ENCODE data around the gene WWP2.

WWP2 gene

GRCh38 chr16:69893106-69893505 lies 131.0 kb downstream of the WWP2 start:
- DNase-seq: no peak

DNA sequence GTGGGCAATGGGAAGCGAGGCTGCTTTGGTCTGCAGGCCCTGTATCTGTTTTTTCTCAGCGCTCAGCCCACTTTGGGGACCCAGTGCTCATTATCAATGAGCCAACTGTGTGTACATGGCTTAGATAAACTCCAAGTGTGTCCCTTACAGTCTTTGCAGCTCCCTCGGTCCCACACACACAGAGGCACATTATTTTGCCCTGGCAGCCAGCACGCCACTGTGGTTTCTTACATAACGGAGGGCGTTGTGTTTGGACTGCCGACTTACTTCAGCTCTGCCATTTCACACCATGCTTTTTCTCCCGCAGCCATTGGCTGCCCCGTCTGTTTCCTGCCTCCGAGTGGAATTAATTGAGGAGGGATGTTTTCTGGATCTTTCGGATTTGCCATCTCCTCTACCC lies 132.5 kb downstream of the WWP2 start:
- DNase-seq: no peak

GRCh38 chr16:69903865-69904415 lies 141.8 kb downstream of the WWP2 start:
- DNase-seq: no peak

DNA sequence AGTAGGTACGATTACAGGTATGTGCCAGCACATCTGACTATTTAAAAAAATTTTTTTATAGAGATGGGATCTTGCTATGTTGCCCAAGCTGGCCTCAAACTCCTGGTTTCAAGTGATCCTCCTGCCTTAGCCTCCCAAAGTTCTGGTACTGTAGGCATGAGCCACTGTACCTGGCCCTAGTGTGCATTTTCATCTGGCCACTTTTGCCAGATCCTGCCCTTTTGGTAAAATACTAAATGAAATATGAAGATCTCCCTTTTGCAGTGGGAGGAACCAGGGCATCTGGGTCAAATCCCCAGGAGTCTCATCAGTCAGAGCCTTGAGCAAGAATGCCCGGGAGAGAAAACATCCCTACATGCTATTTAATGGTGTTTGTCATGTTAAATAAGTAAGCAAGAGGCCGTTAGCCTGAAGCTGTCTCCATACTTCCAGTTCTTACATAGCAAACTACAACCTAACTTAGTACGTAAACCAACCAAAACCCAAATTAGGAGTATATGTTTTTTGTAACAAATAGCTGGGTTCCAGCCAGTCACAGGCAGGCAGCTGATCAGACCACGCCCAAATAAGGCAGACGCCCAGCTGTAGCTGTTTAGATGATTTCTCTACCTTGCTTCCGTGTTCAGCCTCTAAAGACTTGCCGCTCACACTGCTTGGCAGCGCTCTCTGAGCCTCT lies 142.5 kb downstream of the WWP2 start:
- DNase-seq: no peak

- DNase-seq: no peak
These were observed 143.0 kb downstream of the WWP2 start for GRCh38 chr16:69905171-69905555.

DNA sequence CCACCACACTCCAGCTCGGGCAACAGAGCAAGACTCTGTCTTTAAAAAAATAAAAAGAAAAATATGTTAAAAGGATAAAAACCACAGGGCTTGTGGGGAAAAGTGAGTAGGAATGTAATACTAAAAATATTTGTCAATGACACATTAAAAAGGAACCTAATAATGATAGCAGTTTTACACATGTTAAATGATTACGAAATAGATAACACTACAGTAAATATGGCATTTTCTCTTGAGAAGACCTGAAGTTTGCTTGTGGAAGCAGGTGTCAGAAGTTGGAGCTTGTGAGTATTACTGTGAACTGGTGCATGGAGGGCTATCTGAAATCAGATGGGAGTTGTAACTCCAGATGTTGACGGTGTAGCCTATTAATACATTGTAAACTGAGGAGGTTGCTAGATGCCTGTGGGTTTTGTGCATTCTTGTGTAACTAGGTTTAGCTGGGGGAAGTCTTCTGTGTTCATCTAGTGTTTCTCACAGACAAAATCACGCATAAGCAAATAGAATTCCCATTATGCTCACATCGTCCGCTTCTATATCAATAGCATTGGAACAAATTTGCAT lies 144.8 kb downstream of the WWP2 start:
- DNase-seq: no peak

- DNase-seq: no peak
These were observed 146.9 kb downstream of the WWP2 start for GRCh38 chr16:69909043-69909442.

GRCh38 chr16:69909760-69910159 lies 147.6 kb downstream of the WWP2 start:
- DNase-seq: no peak

DNA sequence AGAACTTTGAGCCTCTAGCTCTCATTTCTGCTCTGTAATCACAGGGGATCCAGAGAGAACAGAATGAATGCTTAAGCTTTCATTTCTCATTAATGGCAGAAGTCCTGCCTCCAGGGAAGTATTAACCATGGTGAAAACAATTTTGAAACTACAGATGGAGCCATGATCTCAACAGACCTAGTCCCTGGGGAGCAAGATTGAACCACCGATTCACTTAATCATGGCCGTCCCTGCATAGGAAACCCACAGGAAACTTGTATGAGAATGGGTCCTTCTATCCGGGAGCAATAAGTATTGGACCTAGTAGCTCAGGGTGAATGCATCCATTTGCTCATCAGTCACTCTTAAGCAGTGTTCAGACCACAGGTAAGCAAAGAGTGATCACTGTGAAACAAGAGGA lies 148.8 kb downstream of the WWP2 start:
- no peak for DNase-seq

- no peak for DNase-seq
These were observed 154.3 kb downstream of the WWP2 start for GRCh38 chr16:69916462-69916861.

DNA sequence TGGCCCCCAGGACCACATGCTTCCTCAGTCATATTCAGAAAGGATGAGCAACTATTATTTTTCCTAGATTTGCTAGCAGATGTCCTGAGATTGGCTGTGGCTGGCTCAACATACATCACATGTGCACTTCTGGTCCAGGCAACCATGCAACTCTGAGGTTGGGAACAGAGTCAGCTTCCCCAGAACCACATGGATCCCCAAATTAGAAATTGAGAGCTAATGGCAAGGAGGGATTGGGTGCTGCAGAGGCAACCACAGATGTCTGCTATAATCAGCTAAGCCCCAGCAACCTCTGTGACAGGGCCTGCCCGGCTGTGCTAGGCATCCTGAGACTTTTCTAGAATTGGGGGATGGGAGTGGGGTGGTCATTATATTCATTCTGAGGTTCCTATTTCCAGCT lies 155.2 kb downstream of the WWP2 start:
- DNase-seq: no peak

GRCh38 chr16:69917739-69918138 lies 155.6 kb downstream of the WWP2 start:
- no peak for DNase-seq

- DNase-seq: no peak
These were observed 156.1 kb downstream of the WWP2 start for GRCh38 chr16:69918241-69918640.

DNA sequence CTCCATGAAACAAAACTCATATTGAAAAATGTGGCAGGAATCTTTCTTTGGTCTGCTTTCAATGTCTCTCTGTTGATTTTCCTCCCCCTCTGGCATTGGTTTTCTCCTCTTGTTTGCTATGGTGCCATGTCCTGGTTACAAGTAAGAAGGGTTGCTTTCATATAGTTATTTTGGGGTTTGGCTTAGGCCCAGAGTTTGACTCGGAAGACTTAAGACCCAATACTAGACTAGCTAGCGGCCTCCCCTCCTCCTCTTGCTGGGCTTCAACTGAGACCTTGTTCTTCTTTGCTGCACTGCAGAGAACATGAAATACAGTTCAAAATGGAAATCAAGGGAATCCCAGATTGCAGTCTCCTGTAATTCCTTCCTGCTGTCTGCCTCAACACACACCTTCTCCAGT lies 159.0 kb downstream of the WWP2 start:
- no peak for DNase-seq

- DNase-seq: no peak
These were observed 160.1 kb downstream of the WWP2 start for GRCh38 chr16:69922200-69922599.

- DNase-seq: no peak
These were observed 162.1 kb downstream of the WWP2 start for GRCh38 chr16:69924041-69924775.

DNA sequence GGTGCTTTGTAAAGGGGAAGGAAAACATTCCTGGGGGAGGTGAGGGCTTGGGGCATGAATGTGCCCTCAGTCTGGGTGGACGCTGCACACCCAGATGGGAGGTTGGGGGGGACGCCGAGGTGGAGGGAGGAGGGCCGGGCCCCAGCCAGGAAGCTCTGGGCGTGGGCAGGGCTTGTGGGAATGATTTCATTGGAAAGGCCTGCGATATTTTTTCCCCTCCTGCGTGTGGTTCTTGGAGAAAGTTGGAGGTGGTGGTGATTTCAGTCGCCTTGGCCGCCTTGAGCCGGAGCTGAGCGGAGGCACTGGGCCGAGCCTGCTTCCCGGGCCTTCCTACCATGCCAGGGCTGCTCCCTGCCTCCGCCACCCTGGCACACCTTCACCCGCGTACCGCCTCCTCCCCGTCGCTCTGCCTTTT lies 162.7 kb downstream of the WWP2 start:
- DNase-seq: no peak

DNA sequence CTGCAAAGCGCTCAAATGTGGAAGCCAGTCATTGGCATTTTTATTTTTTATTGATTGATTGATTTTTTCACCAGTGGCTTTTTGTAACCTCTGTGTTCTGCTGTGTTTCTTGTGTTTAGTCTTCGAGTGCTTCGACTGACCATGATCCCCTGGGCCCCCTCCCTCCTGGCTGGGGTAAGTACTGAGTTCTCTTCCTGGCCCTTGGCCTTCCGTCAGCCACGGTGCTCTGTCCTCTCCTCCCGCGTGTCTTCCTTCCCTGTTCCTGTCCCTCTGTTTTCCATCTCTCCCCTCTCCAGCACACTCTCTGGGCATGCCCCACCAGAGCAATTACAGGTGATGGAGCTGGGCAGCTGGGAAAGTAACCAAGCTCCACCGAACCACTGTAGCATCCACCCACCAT lies 163.2 kb downstream of the WWP2 start:
- no peak for DNase-seq

GRCh38 chr16:69926241-69926640 lies 164.1 kb downstream of the WWP2 start:
- no peak for DNase-seq

DNA sequence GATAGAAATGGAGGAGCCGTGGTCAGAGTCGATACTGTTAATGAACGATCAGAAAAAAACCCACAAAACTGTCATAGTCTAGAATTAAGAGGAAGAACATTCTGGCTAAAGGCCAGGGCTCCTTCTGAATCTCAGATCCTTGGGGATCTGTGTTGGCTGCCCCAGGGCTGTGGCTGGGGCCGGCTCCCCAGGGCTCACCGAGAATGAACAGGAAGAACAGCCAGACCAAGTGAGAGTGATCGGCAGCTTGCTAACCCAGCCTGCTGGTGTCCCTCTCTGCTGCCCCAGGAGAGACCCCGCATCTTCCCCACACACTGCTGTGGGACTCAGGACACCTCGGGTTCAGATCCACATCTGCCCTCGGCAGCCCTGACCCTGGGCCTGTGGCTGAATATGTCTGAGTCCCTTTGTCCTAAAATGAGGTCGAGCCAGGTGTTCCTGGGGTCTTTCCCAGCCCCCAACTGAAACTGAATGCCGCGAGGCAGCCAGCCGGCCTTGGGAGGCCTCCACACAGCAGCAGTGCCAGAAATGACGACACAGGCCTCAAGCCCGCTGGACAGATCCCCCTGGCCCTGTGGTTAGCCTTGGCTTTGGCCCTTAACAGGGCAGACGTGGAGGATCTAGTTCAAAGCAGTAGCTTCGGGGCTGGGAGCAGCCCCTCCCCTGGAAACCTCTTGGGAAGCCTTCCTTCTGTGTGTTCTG lies 165.1 kb downstream of the WWP2 start:
- no peak for DNase-seq

- DNase-seq: no peak
These were observed 166.8 kb downstream of the WWP2 start for GRCh38 chr16:69928856-69929400.

DNA sequence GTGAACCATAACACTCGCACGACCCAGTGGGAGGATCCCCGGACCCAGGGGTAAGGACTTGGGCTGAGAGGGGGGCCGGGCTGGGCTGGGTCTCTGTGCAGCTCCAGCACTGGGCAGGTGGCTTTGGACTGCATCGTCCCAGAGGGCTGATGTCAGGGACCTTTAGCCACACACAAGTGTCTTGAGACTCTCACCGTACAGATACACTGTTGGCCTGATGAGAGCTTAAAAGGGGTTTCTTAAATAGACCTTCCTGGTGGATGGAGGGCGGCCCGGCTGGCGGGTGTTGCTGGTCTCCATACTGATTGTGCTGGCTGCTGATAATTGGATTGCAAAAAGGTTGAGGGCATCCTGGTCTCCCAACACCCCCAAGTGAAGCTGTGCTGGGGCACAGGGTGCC lies 167.3 kb downstream of the WWP2 start:
- no peak for DNase-seq

- peak; percentile 13 to 32 for DNase-seq
These were observed 168.1 kb downstream of the WWP2 start for GRCh38 chr16:69930117-69930776.
